CD4-positive, CD25-positive, alpha-beta regulatory T cell (primary cell): ENCODE measurements around the gene TCF21. TPM values are rescaled to one million over a fixed set of nuclear protein-coding genes. Genes with fewer than 3 reads are reported as not detected.
"Not testable (repeated sequence)": the region's sequence is repeated elsewhere in the genome, so short reads cannot be mapped to it uniquely, and the experiment has no call there.

ENCODE experiments used
- ATAC-seq, 2 donors: fragments of 150-1000 bp; cut with Tn5 transposase; one replicate each; pipeline ENCODE4 v1.10.0; 2021; ENCODE audit warnings: low read depth in 2 of 2, moderate number of reproducible peaks in 2 of 2, moderate library complexity in 1 of 2
- DNase-seq, 3 donors: peaks; one replicate each; pipeline versions ENCODE4 v3.0.0 to v3.0.0-alpha.2; 2012 to 2022; ENCODE audit warnings: mixed read lengths in 1 of 3
- H3K27ac ChIP-seq: one replicate; pipeline ENCODE4 v1.7.0; 2013; ENCODE audit warnings: mild to moderate bottlenecking, low read length; ENCODE audit not compliant: insufficient read depth, poor library complexity, severe bottlenecking
- H3K27me3 ChIP-seq: one replicate; pipeline ENCODE4 v1.7.0; 2013; ENCODE audit warnings: low read length; ENCODE audit not compliant: control insufficient read depth, insufficient read depth
- H3K36me3 ChIP-seq: one replicate; pipeline ENCODE4 v1.7.0; 2013; ENCODE audit warnings: mild to moderate bottlenecking, low read length, moderate library complexity; ENCODE audit not compliant: control insufficient read depth, insufficient read depth
- H3K4me1 ChIP-seq: 2 replicates; pipeline ENCODE4 v1.7.0; 2013; ENCODE audit warnings: mild to moderate bottlenecking, low read length; ENCODE audit not compliant: insufficient read depth, control insufficient read depth, poor library complexity, severe bottlenecking
- H3K4me3 ChIP-seq: one replicate; pipeline ENCODE4 v1.7.0; 2013; ENCODE audit warnings: low read depth, mild to moderate bottlenecking, low read length, moderate library complexity
- H3K9me3 ChIP-seq, 2 experiments: 1 replicate in 1 of 2; 2 replicates in 1 of 2; pipeline ENCODE4 v1.7.0; 2013; ENCODE audit warnings: low read length in 2 of 2, mild to moderate bottlenecking in 1 of 2, moderate library complexity in 1 of 2; ENCODE audit not compliant: control insufficient read depth in 2 of 2
- H3K27ac Mint-ChIP-seq, 3 donors: one replicate each; pipeline ENCODE4 v1.8.0; 2020 to 2022; ENCODE audit warnings: mild to moderate bottlenecking in 3 of 3, mixed read lengths in 3 of 3, moderate library complexity in 2 of 3
- H3K27me3 Mint-ChIP-seq: one replicate; pipeline ENCODE4 v1.8.0; 2022; ENCODE audit warnings: mild to moderate bottlenecking, mixed read lengths
- H3K36me3 Mint-ChIP-seq: one replicate; pipeline ENCODE4 v1.8.0; 2020; ENCODE audit warnings: mixed read lengths
- H3K4me1 Mint-ChIP-seq, 4 donors: one replicate each; pipeline ENCODE4 v1.8.0; 2020 to 2022; ENCODE audit warnings: mixed read lengths in 4 of 4, mild to moderate bottlenecking in 1 of 4
- H3K4me3 Mint-ChIP-seq, 4 donors: one replicate each; pipeline ENCODE4 v1.8.0; 2020 to 2022; ENCODE audit warnings: mild to moderate bottlenecking in 4 of 4, mixed read lengths in 4 of 4, moderate library complexity in 3 of 4
- H3K9me3 Mint-ChIP-seq, 7 donors: one replicate each; pipeline ENCODE4 v1.8.0; 2020 to 2022; ENCODE audit warnings: mixed read lengths in 7 of 7, mild to moderate bottlenecking in 3 of 7, moderate library complexity in 2 of 7
- polyA plus RNA-seq, 4 donors: library from polyadenylated mRNA; unstranded; fragments of 300-500 nt; fragmentation: Illumina TruSeq; gene quantifications; one replicate each; pipeline ENCODE4 v1.2.3, GENCODE V29; 2021
- total RNA-seq: library from RNA; stranded (reverse); gene quantifications from one replicate; pipeline ENCODE4 v1.2.3, GENCODE V29; 2022

TCF21 gene
- total and polyA plus RNA-seq, 5 donors from 2014 or later = not detected

GRCh38 chr6:133855991-133856370 lies 32.9 kb upstream of the TCF21 start:
- Mint-ChIP-seq H3K9me3 (peaks cover 0 to 9% (median 5%) of the 10 kb centered on the region in 7 donors), H3K36me3 (peaks cover 3% of the 10 kb centered on the region), H3K27me3 (peaks cover 52% of the 10 kb centered on the region), H3K27ac (no peak overlapping the region), H3K4me3 (no peak overlapping the region), H3K4me1 (peaks cover 0 to 6% (median 2%) of the 10 kb centered on the region in 4 donors)
- Histone ChIP-seq H3K36me3 (no peaks in the 10 kb centered on the region), H3K9me3 (no peaks in the 10 kb centered on the region), H3K4me3 (no peak overlapping the region), H3K27me3 (peaks cover 23% of the 10 kb centered on the region), H3K4me1 (no peaks in the 10 kb centered on the region), H3K27ac (no peak overlapping the region)
- DNase-seq (no peak), ATAC-seq (no peak)

- DNase-seq = no peak
- H3K4me1 Mint-ChIP-seq = peaks cover 0 to 6% (median 2%) of the 10 kb centered on the region in 4 donors
- peaks cover 45% of the 10 kb centered on the region for H3K27me3 Mint-ChIP-seq
- Histone ChIP-seq H3K9me3 (no peaks in the 10 kb centered on the region), H3K27me3 (peaks cover 23% of the 10 kb centered on the region), H3K4me3 (no peak overlapping the region), H3K36me3 (no peaks in the 10 kb centered on the region), H3K4me1 (no peaks in the 10 kb centered on the region), H3K27ac (no peak overlapping the region)
- no peak for ATAC-seq
- H3K36me3 Mint-ChIP-seq = peaks cover 3% of the 10 kb centered on the region
- H3K4me3 Mint-ChIP-seq = no peak overlapping the region
- peaks cover 0 to 9% (median 5%) of the 10 kb centered on the region in 7 donors for H3K9me3 Mint-ChIP-seq
- no peak overlapping the region for H3K27ac Mint-ChIP-seq
Measured at GRCh38 chr6:133856911-133857310, 32.0 kb upstream of the TCF21 start.

- H3K27me3 Mint-ChIP-seq = peaks cover 41% of the 10 kb centered on the region
- ATAC-seq = no peak
Measured at GRCh38 chr6:133857696-133858095, 31.2 kb upstream of the TCF21 start.

GRCh38 chr6:133861337-133861736 lies 27.6 kb upstream of the TCF21 start:
- not testable (repeated sequence) for H3K4me1 ChIP-seq, ATAC-seq, H3K4me3 Mint-ChIP-seq, H3K4me1 Mint-ChIP-seq, H3K36me3 Mint-ChIP-seq, H3K4me3 ChIP-seq, H3K27ac ChIP-seq, H3K27ac Mint-ChIP-seq, H3K27me3 ChIP-seq, DNase-seq, H3K36me3 ChIP-seq
- peaks cover 12 to 16% of the 10 kb centered on the region in 2 experiments for H3K9me3 ChIP-seq
- H3K27me3 Mint-ChIP-seq = peaks cover 11% of the 10 kb centered on the region
- H3K9me3 Mint-ChIP-seq = peaks cover 6 to 37% (median 17%) of the 10 kb centered on the region in 7 donors

More at GRCh38 chr6:133857696-133858095, 31.2 kb upstream of the TCF21 start:
- Mint-ChIP-seq H3K4me1 (peaks cover 0 to 6% (median 2%) of the 10 kb centered on the region in 4 donors), H3K27ac (no peak overlapping the region), H3K36me3 (peaks cover 3% of the 10 kb centered on the region), H3K9me3 (peaks cover 1 to 15% (median 7%) of the 10 kb centered on the region in 7 donors), H3K4me3 (no peak overlapping the region)
- Histone ChIP-seq H3K36me3 (no peaks in the 10 kb centered on the region), H3K9me3 (peaks cover 4% of the 10 kb centered on the region in 2 experiments), H3K27ac (no peak overlapping the region), H3K4me1 (no peaks in the 10 kb centered on the region), H3K4me3 (no peak overlapping the region), H3K27me3 (peaks cover 23% of the 10 kb centered on the region)
- DNase-seq = no peak

GRCh38 chr6:133863228-133863627 lies 25.7 kb upstream of the TCF21 start:
- peaks cover 3% of the 10 kb centered on the region for H3K36me3 Mint-ChIP-seq
- H3K9me3 ChIP-seq = peaks cover 12 to 16% of the 10 kb centered on the region in 2 experiments
- no peak overlapping the region for H3K4me3 Mint-ChIP-seq
- H3K4me1 ChIP-seq = no peaks in the 10 kb centered on the region
- H3K27me3 ChIP-seq = no peaks in the 10 kb centered on the region
- H3K4me3 ChIP-seq = no peak overlapping the region
- no peaks in the 10 kb centered on the region for H3K4me1 Mint-ChIP-seq
- no peaks in the 10 kb centered on the region for H3K36me3 ChIP-seq
- H3K27me3 Mint-ChIP-seq = peaks cover 9% of the 10 kb centered on the region
- no peak overlapping the region for H3K27ac ChIP-seq
- no peak for DNase-seq
- H3K9me3 Mint-ChIP-seq = peaks cover 6 to 38% (median 17%) of the 10 kb centered on the region in 7 donors
- ATAC-seq = no peak
- no peak overlapping the region for H3K27ac Mint-ChIP-seq

- no peak overlapping the region for H3K27ac ChIP-seq
- no peaks in the 10 kb centered on the region for H3K4me1 ChIP-seq
- no peaks in the 10 kb centered on the region for H3K36me3 Mint-ChIP-seq
- H3K27me3 ChIP-seq = no peaks in the 10 kb centered on the region
- no peaks in the 10 kb centered on the region for H3K36me3 ChIP-seq
- ATAC-seq (no peak), DNase-seq (no peak)
- H3K4me1 Mint-ChIP-seq = no peaks in the 10 kb centered on the region
- no peak overlapping the region for H3K4me3 ChIP-seq
- H3K9me3 ChIP-seq = peaks cover 12 to 16% of the 10 kb centered on the region in 2 experiments
- H3K27ac Mint-ChIP-seq = no peak overlapping the region
- peaks cover 9% of the 10 kb centered on the region for H3K27me3 Mint-ChIP-seq
- H3K9me3 Mint-ChIP-seq = peaks cover 7 to 38% (median 11%) of the 10 kb centered on the region in 7 donors
- no peak overlapping the region for H3K4me3 Mint-ChIP-seq
Measured at GRCh38 chr6:133865680-133866079, 23.2 kb upstream of the TCF21 start.

- H3K27me3 Mint-ChIP-seq = peaks cover 10% of the 10 kb centered on the region
Measured at GRCh38 chr6:133871131-133871530, 17.8 kb upstream of the TCF21 start.

GRCh38 chr6:133873538-133873937 lies 15.4 kb upstream of the TCF21 start:
- H3K4me3 Mint-ChIP-seq = no peak overlapping the region
- Histone ChIP-seq H3K9me3 (no peaks in the 10 kb centered on the region), H3K27me3 (peaks cover 2% of the 10 kb centered on the region), H3K4me1 (no peaks in the 10 kb centered on the region), H3K36me3 (no peaks in the 10 kb centered on the region), H3K27ac (no peak overlapping the region), H3K4me3 (no peak overlapping the region)
- no peaks in the 10 kb centered on the region for H3K36me3 Mint-ChIP-seq
- ATAC-seq (no peak), DNase-seq (no peak)
- H3K27me3 Mint-ChIP-seq = peaks cover 15% of the 10 kb centered on the region
- H3K27ac Mint-ChIP-seq = no peak overlapping the region
- peaks cover 0 to 4% (median 0%) of the 10 kb centered on the region in 7 donors for H3K9me3 Mint-ChIP-seq
- no peaks in the 10 kb centered on the region for H3K4me1 Mint-ChIP-seq

More at GRCh38 chr6:133871131-133871530, 17.8 kb upstream of the TCF21 start:
- Histone ChIP-seq H3K27ac (no peak overlapping the region), H3K9me3 (no peaks in the 10 kb centered on the region), H3K36me3 (no peaks in the 10 kb centered on the region), H3K4me3 (no peak overlapping the region), H3K27me3 (peaks cover under 1% of the 10 kb centered on the region), H3K4me1 (no peaks in the 10 kb centered on the region)
- no peaks in the 10 kb centered on the region for H3K4me1 Mint-ChIP-seq
- no peaks in the 10 kb centered on the region for H3K36me3 Mint-ChIP-seq
- no peak overlapping the region for H3K27ac Mint-ChIP-seq
- no peak overlapping the region for H3K4me3 Mint-ChIP-seq
- ATAC-seq (no peak), DNase-seq (no peak)
- peaks cover 0 to 4% (median 1%) of the 10 kb centered on the region in 7 donors for H3K9me3 Mint-ChIP-seq
